Vagina (tissue), 2 donors: ENCODE measurements around the gene UBE3D. TPM values are rescaled to one million over a fixed set of nuclear protein-coding genes. Genes with fewer than 3 reads are reported as not detected.
"Not testable (repeated sequence)": the region's sequence is repeated elsewhere in the genome, so short reads cannot be mapped to it uniquely, and the experiment has no call there.

Experiments
- DNase-seq, 2 donors: peaks; one replicate each; pipeline ENCODE4 v3.0.0-alpha.2; 2017; ENCODE audit errors: extremely low spot score in 2 of 2
- H3K27ac ChIP-seq: fragments of 200-600 bp; sonication (generic); one replicate; pipeline ENCODE4 v1.5.1; 2019
- H3K27me3 ChIP-seq: fragments of 200-600 bp; sonication (generic); one replicate; pipeline ENCODE4 v1.5.1; 2019
- H3K36me3 ChIP-seq, 2 donors: fragments of 200-600 bp; sonication (generic); one replicate each; pipeline ENCODE4 v1.5.1; 2017 to 2019
- H3K4me1 ChIP-seq: fragments of 200-600 bp; sonication (generic); one replicate; pipeline ENCODE4 v1.5.1; 2019
- H3K4me3 ChIP-seq, 2 donors: fragments of 200-600 bp; sonication (generic); 1 replicate in 1 of 2; 2 replicates in 1 of 2; pipeline ENCODE4 v1.5.1; 2016 to 2019
- H3K9me3 ChIP-seq: fragments of 200-600 bp; sonication (generic); one replicate; pipeline ENCODE4 v1.5.1; 2019
- CTCF ChIP-seq, 3 experiments: fragments of 450-650 bp in 2 of 3; fragments of 200-600 bp in 1 of 3; sonication (generic) in 1 of 3; IDR thresholded peaks; one replicate each; pipeline ENCODE4 v1.5.1; 2017 to 2019; ENCODE audit warnings: antibody characterized with exemption in 3 of 3, mild to moderate bottlenecking in 2 of 3, moderate library complexity in 2 of 3
- POLR2A ChIP-seq, 2 donors: fragments of 450-650 bp; IDR thresholded peaks; one replicate each; pipeline ENCODE4 v1.6.1; 2017; ENCODE audit warnings: antibody characterized with exemption in 2 of 2, mild to moderate bottlenecking in 2 of 2, moderate library complexity in 2 of 2
- POLR2AphosphoS5 ChIP-seq, 2 donors: sonication (generic); formaldehyde crosslinking; IDR thresholded peaks; one replicate each; pipeline ENCODE4 v1.9.0; 2017; ENCODE audit warnings: antibody characterized with exemption in 2 of 2, mild to moderate bottlenecking in 2 of 2, low read depth in 1 of 2; ENCODE audit not compliant: insufficient read depth in 1 of 2
- intact Hi-C: fragments of 100-400 bp; cut with DNase I; formaldehyde crosslinking; loops from one replicate; pipeline ENCODE4 v1.15.1; 2023
- total RNA-seq: library from RNA; depleted of rRNA; stranded (reverse); fragments of >200 nt; gene quantifications from one replicate; pipeline ENCODE4 v1.2.3, GENCODE V29; 2016

UBE3D gene
- total RNA-seq, 1 donor from 2014 or later: 8.3 TPM

- Histone ChIP-seq H3K36me3 (no peaks in the 10 kb centered on the region), H3K4me1 (no peaks in the 10 kb centered on the region), H3K27ac (no peak overlapping the region), H3K27me3 (no peaks in the 10 kb centered on the region), H3K4me3 (no peak overlapping the region), H3K9me3 (no peaks in the 10 kb centered on the region)
- DNase-seq: no peak
- intact Hi-C loops: no loop called here
- no peak for TF ChIP-seq CTCF (IDR thresholded peaks at IDR 0.05)
- TF ChIP-seq POLR2AphosphoS5 (IDR thresholded peaks at IDR 0.05; ENCODE audit: insufficient read depth in 1 of 2, low read depth in 1 of 2): no peak
- no peak for TF ChIP-seq POLR2A (IDR thresholded peaks at IDR 0.05)
Observed at GRCh38 chr6:82863781-82864180, 201.9 kb downstream of the UBE3D start.

- Histone ChIP-seq H3K4me3 (no peak overlapping the region), H3K36me3 (no peaks in the 10 kb centered on the region), H3K9me3 (no peaks in the 10 kb centered on the region), H3K27me3 (no peaks in the 10 kb centered on the region), H3K4me1 (no peaks in the 10 kb centered on the region), H3K27ac (no peak overlapping the region)
- intact Hi-C loops: no loop called here
- no peak for DNase-seq
- TF ChIP-seq POLR2A (IDR thresholded peaks at IDR 0.05): no peak
- TF ChIP-seq POLR2AphosphoS5 (IDR thresholded peaks at IDR 0.05; ENCODE audit: insufficient read depth in 1 of 2, low read depth in 1 of 2): no peak
- TF ChIP-seq CTCF (IDR thresholded peaks at IDR 0.05): no peak
Observed at GRCh38 chr6:82862543-82862942, 203.1 kb downstream of the UBE3D start.

GRCh38 chr6:82861121-82861520, 204.5 kb downstream of the UBE3D start:
- Histone ChIP-seq H3K27ac (no peak overlapping the region), H3K4me1 (no peaks in the 10 kb centered on the region)
- intact Hi-C loops: no loop called here

GRCh38 chr6:82856077-82856476, 209.6 kb downstream of the UBE3D start:
- H3K27ac ChIP-seq, DNase-seq, intact Hi-C loops: not testable (repeated sequence)

More at GRCh38 chr6:82861121-82861520, 204.5 kb downstream of the UBE3D start:
- TF ChIP-seq CTCF (IDR thresholded peaks at IDR 0.05) (no peak), POLR2A (IDR thresholded peaks at IDR 0.05) (no peak), POLR2AphosphoS5 (IDR thresholded peaks at IDR 0.05; ENCODE audit: insufficient read depth in 1 of 2, low read depth in 1 of 2) (no peak)
- Histone ChIP-seq H3K9me3 (no peaks in the 10 kb centered on the region), H3K4me3 (no peak overlapping the region), H3K27me3 (no peaks in the 10 kb centered on the region), H3K36me3 (no peaks in the 10 kb centered on the region)
- no peak for DNase-seq

GRCh38 chr6:82852904-82853303, 212.7 kb downstream of the UBE3D start:
- DNase-seq, H3K9me3 ChIP-seq, H3K4me3 ChIP-seq, H3K27ac ChIP-seq, intact Hi-C loops, H3K27me3 ChIP-seq, H3K4me1 ChIP-seq, H3K36me3 ChIP-seq: not testable (repeated sequence)

More at GRCh38 chr6:82856077-82856476, 209.6 kb downstream of the UBE3D start:
- H3K36me3 ChIP-seq, H3K4me3 ChIP-seq, H3K9me3 ChIP-seq, H3K4me1 ChIP-seq, H3K27me3 ChIP-seq: not testable (repeated sequence)

GRCh38 chr6:82843291-82843885, 222.3 kb downstream of the UBE3D start:
- H3K27ac ChIP-seq: no peak overlapping the region
- TF ChIP-seq POLR2AphosphoS5 (IDR thresholded peaks at IDR 0.05; ENCODE audit: insufficient read depth in 1 of 2, low read depth in 1 of 2) (no peak), POLR2A (IDR thresholded peaks at IDR 0.05) (no peak), CTCF (IDR thresholded peaks at IDR 0.05) (no peak)
- intact Hi-C loops: no loop called here
- DNase-seq: no peak
- H3K36me3 ChIP-seq: no peaks in the 10 kb centered on the region
- no peak overlapping the region for H3K4me3 ChIP-seq
- H3K27me3 ChIP-seq: no peaks in the 10 kb centered on the region
- H3K4me1 ChIP-seq: no peaks in the 10 kb centered on the region
- no peaks in the 10 kb centered on the region for H3K9me3 ChIP-seq
